Activated T-cell treated with anti-CD3 and anti-CD28 coated beads, Interleukin-2, amount 50 U/mL, for 4 hours (primary cell): Measurements from ENCODE around the gene AK9. TPM values are rescaled to one million over a fixed set of nuclear protein-coding genes. Genes with fewer than 3 reads are reported as not detected.

Experiments
- ATAC-seq, 2 donors: fragments of 200-7000 bp; cut with Tn5 transposase; one replicate each; pipeline ENCODE4 v1.10.0; 2021
- DNase-seq: peaks from one replicate; pipeline ENCODE4 v3.0.0-alpha.2; 2020
- H3K27me3 Mint-ChIP-seq: one replicate; pipeline ENCODE4 v1.8.0; 2021; ENCODE audit warnings: low read depth, mixed read lengths
- H3K36me3 Mint-ChIP-seq: one replicate; pipeline ENCODE4 v1.8.0; 2022; ENCODE audit warnings: mixed read lengths; ENCODE audit not compliant: insufficient read depth
- H3K4me1 Mint-ChIP-seq: one replicate; pipeline ENCODE4 v1.8.0; 2021; ENCODE audit warnings: low read depth, mixed read lengths
- H3K4me3 Mint-ChIP-seq: one replicate; pipeline ENCODE4 v1.8.0; 2021; ENCODE audit warnings: mild to moderate bottlenecking, moderate library complexity, mixed read lengths
- H3K9me3 Mint-ChIP-seq: one replicate; pipeline ENCODE4 v1.8.0; 2021; ENCODE audit warnings: mixed read lengths
- total RNA-seq, 3 donors: library from RNA; stranded (reverse); gene quantifications; one replicate each; pipeline ENCODE4 v1.2.1, GENCODE V29; 2021

Gene AK9
- total RNA-seq, 3 donors from 2014 or later, result 2.0 to 2.5 (median 2.1) TPM

GRCh38 chr6:109506841-109507240, 184.2 kb downstream of the AK9 start:
- H3K4me1 Mint-ChIP-seq, result no peaks in the 10 kb centered on the region

GRCh38 chr6:109506314-109506713, 184.7 kb downstream of the AK9 start:
- H3K9me3 Mint-ChIP-seq, result no peaks in the 10 kb centered on the region
- H3K4me3 Mint-ChIP-seq, result no peak overlapping the region
- no peak for DNase-seq
- H3K36me3 Mint-ChIP-seq, result no peaks in the 10 kb centered on the region
- ATAC-seq, result no peak
- H3K27me3 Mint-ChIP-seq, result peaks cover 5% of the 10 kb centered on the region
- H3K4me1 Mint-ChIP-seq, result no peaks in the 10 kb centered on the region

More at GRCh38 chr6:109506841-109507240, 184.2 kb downstream of the AK9 start:
- no peaks in the 10 kb centered on the region for H3K36me3 Mint-ChIP-seq
- H3K4me3 Mint-ChIP-seq, result no peak overlapping the region
- DNase-seq (no peak), ATAC-seq (no peak)
- peaks cover 5% of the 10 kb centered on the region for H3K27me3 Mint-ChIP-seq
- H3K9me3 Mint-ChIP-seq, result no peaks in the 10 kb centered on the region

- ATAC-seq (no peak), DNase-seq (no peak)
- H3K36me3 Mint-ChIP-seq, result no peaks in the 10 kb centered on the region
- no peaks in the 10 kb centered on the region for H3K9me3 Mint-ChIP-seq
- H3K4me3 Mint-ChIP-seq, result no peak overlapping the region
- H3K27me3 Mint-ChIP-seq, result peaks cover 5% of the 10 kb centered on the region
- no peaks in the 10 kb centered on the region for H3K4me1 Mint-ChIP-seq
Observed at GRCh38 chr6:109503327-109504224, 187.4 kb downstream of the AK9 start.

- no peak for ATAC-seq
- Mint-ChIP-seq H3K27me3 (peaks cover 5% of the 10 kb centered on the region), H3K9me3 (no peaks in the 10 kb centered on the region), H3K4me1 (peaks cover 9% of the 10 kb centered on the region), H3K4me3 (no peak overlapping the region), H3K36me3 (no peaks in the 10 kb centered on the region)
- no peak for DNase-seq
Observed at GRCh38 chr6:109498936-109499335, 192.1 kb downstream of the AK9 start.

- DNase-seq (no peak), ATAC-seq (no peak)
- Mint-ChIP-seq H3K9me3 (no peaks in the 10 kb centered on the region), H3K36me3 (no peaks in the 10 kb centered on the region), H3K4me1 (peaks cover 9% of the 10 kb centered on the region), H3K27me3 (peaks cover 3% of the 10 kb centered on the region), H3K4me3 (no peak overlapping the region)
Observed at GRCh38 chr6:109498052-109498451, 192.9 kb downstream of the AK9 start.

GRCh38 chr6:109496036-109496772, 194.8 kb downstream of the AK9 start:
- Mint-ChIP-seq H3K9me3 (no peaks in the 10 kb centered on the region), H3K4me3 (no peak overlapping the region), H3K27me3 (no peaks in the 10 kb centered on the region), H3K36me3 (no peaks in the 10 kb centered on the region), H3K4me1 (peaks cover 18% of the 10 kb centered on the region)
- ATAC-seq (no peak), DNase-seq (no peak)

- ATAC-seq (no peak), DNase-seq (no peak)
- Mint-ChIP-seq H3K4me3 (no peak overlapping the region), H3K36me3 (no peaks in the 10 kb centered on the region), H3K27me3 (no peaks in the 10 kb centered on the region), H3K4me1 (peaks cover 26% of the 10 kb centered on the region), H3K9me3 (no peaks in the 10 kb centered on the region)
Observed at GRCh38 chr6:109493865-109494264, 197.1 kb downstream of the AK9 start.

- Mint-ChIP-seq H3K27me3 (no peaks in the 10 kb centered on the region), H3K36me3 (no peaks in the 10 kb centered on the region), H3K4me1 (peaks cover 20% of the 10 kb centered on the region), H3K4me3 (no peak overlapping the region), H3K9me3 (no peaks in the 10 kb centered on the region)
- ATAC-seq (peak; percentile 90 to 91), DNase-seq (no peak)
Observed at GRCh38 chr6:109491207-109491938, 199.6 kb downstream of the AK9 start.

- Mint-ChIP-seq H3K9me3 (no peaks in the 10 kb centered on the region), H3K4me3 (no peak overlapping the region), H3K27me3 (no peaks in the 10 kb centered on the region), H3K4me1 (peaks cover 17% of the 10 kb centered on the region), H3K36me3 (no peaks in the 10 kb centered on the region)
- ATAC-seq (no peak), DNase-seq (no peak)
Observed at GRCh38 chr6:109490713-109491112, 200.3 kb downstream of the AK9 start.

- Mint-ChIP-seq H3K27me3 (no peaks in the 10 kb centered on the region), H3K4me1 (peaks cover 26% of the 10 kb centered on the region), H3K4me3 (no peak overlapping the region), H3K9me3 (no peaks in the 10 kb centered on the region), H3K36me3 (no peaks in the 10 kb centered on the region)
- no peak for ATAC-seq
- DNase-seq, result no peak
Observed at GRCh38 chr6:109488001-109488400, 203.0 kb downstream of the AK9 start.

GRCh38 chr6:109486068-109486467, 204.9 kb downstream of the AK9 start:
- no peak for ATAC-seq
- no peaks in the 10 kb centered on the region for H3K9me3 Mint-ChIP-seq
- H3K4me3 Mint-ChIP-seq, result no peak overlapping the region

GRCh38 chr6:109485266-109485935, 205.6 kb downstream of the AK9 start:
- DNase-seq (no peak), ATAC-seq (no peak)
- Mint-ChIP-seq H3K9me3 (no peaks in the 10 kb centered on the region), H3K36me3 (peaks cover 15% of the 10 kb centered on the region), H3K27me3 (no peaks in the 10 kb centered on the region), H3K4me1 (peaks cover 28% of the 10 kb centered on the region), H3K4me3 (no peak overlapping the region)

More at GRCh38 chr6:109486068-109486467, 204.9 kb downstream of the AK9 start:
- H3K4me1 Mint-ChIP-seq, result peaks cover 26% of the 10 kb centered on the region
- DNase-seq, result no peak
- H3K36me3 Mint-ChIP-seq, result peaks cover 10% of the 10 kb centered on the region
- no peaks in the 10 kb centered on the region for H3K27me3 Mint-ChIP-seq

- DNase-seq (no peak), ATAC-seq (no peak)
- peaks cover 20% of the 10 kb centered on the region for H3K36me3 Mint-ChIP-seq
- peaks cover 35% of the 10 kb centered on the region for H3K4me1 Mint-ChIP-seq
- H3K4me3 Mint-ChIP-seq, result peak overlapping the region; percentile 76
- no peaks in the 10 kb centered on the region for H3K9me3 Mint-ChIP-seq
- no peaks in the 10 kb centered on the region for H3K27me3 Mint-ChIP-seq
Observed at GRCh38 chr6:109484122-109484521, 206.9 kb downstream of the AK9 start.

GRCh38 chr6:109483735-109484057, 207.3 kb downstream of the AK9 start:
- no peak for DNase-seq
- peak overlapping the region; percentile 76 for H3K4me3 Mint-ChIP-seq
- no peak for ATAC-seq

More at GRCh38 chr6:109483735-109484057, 207.3 kb downstream of the AK9 start:
- Mint-ChIP-seq H3K9me3 (no peaks in the 10 kb centered on the region), H3K36me3 (peaks cover 24% of the 10 kb centered on the region), H3K4me1 (peaks cover 39% of the 10 kb centered on the region), H3K27me3 (no peaks in the 10 kb centered on the region)
